IMR-90 (cell line): ENCODE measurements around the gene COX7A1. TPM values are rescaled to one million over a fixed set of nuclear protein-coding genes. Genes with fewer than 3 reads are reported as not detected.

Experiments used
- ATAC-seq: fragments of 200-7000 bp; cut with Tn5 transposase; 2 replicates; pipeline ENCODE4 v1.9.1; 2020; ENCODE audit warnings: low read depth, mild to moderate bottlenecking, moderate library complexity
- BruUV-seq: library from RNA; stranded (reverse); fragments of 400-500 nt; replicated peaks from 2 replicates; lab custom pipeline; 2021; lab: Mats Ljungman, UMichigan
- CTCF ChIA-PET: fragments of 300-600 bp; formaldehyde crosslinking; extraction: SDS; loops from one replicate; lab custom pipeline; 2021; ENCODE audit warnings: antibody characterized with exemption; lab: Yijun Ruan, JAX
- POLR2A ChIA-PET: fragments of 300-600 bp; sonication (Branson Sonifier 250); formaldehyde crosslinking; loops from one replicate; lab custom pipeline; 2022; ENCODE audit warnings: antibody characterized with exemption; ENCODE audit not compliant: unreplicated experiment; lab: Charles Lee
- DNase-seq: peaks from one replicate; pipeline ENCODE4 v3.0.0; 2013
- H2AFZ ChIP-seq: replicated peaks from 2 replicates; pipeline ENCODE3; 2013; ENCODE audit warnings: low read length, mild to moderate bottlenecking; ENCODE audit not compliant: poor library complexity
- H2AK5ac ChIP-seq: 2 replicates; pipeline ENCODE4 v1.6.1; 2013; ENCODE audit warnings: low read depth, low read length, inconsistent platforms
- H2AK9ac ChIP-seq: replicated peaks from 2 replicates; pipeline ENCODE3; 2013; ENCODE audit warnings: mild to moderate bottlenecking, low read depth, low read length, moderate library complexity; ENCODE audit not compliant: poor library complexity
- H2BK120ac ChIP-seq: 2 replicates; pipeline ENCODE4 v1.6.1; 2013; ENCODE audit warnings: low read depth, low read length, inconsistent platforms
- H2BK15ac ChIP-seq: 3 replicates; pipeline ENCODE4 v1.6.1; 2013; ENCODE audit warnings: low read depth, low read length, inconsistent platforms
- H2BK20ac ChIP-seq: 2 replicates; pipeline ENCODE4 v1.6.1; 2013; ENCODE audit warnings: low read depth, mild to moderate bottlenecking, inconsistent platforms, low read length, moderate library complexity
- H2BK5ac ChIP-seq: 2 replicates; pipeline ENCODE4 v1.6.1; 2013; ENCODE audit warnings: mild to moderate bottlenecking, low read depth, low read length, inconsistent platforms; ENCODE audit not compliant: poor library complexity, severe bottlenecking
- H3K14ac ChIP-seq: replicated peaks from 2 replicates; pipeline ENCODE4 v1.6.1; 2013; ENCODE audit warnings: low read depth, low read length, inconsistent platforms
- H3K18ac ChIP-seq: 2 replicates; pipeline ENCODE4 v1.6.1; 2013; ENCODE audit warnings: low read depth, low read length, control low read depth
- H3K23ac ChIP-seq: 2 replicates; pipeline ENCODE4 v1.6.1; 2013; ENCODE audit warnings: low read depth, low read length, inconsistent platforms
- H3K27ac ChIP-seq: 2 replicates; pipeline ENCODE4 v1.5.1; 2013; ENCODE audit warnings: mild to moderate bottlenecking, control low read depth, low read length; ENCODE audit not compliant: insufficient read depth
- H3K27me3 ChIP-seq: 2 replicates; pipeline ENCODE4 v1.6.1; 2013; ENCODE audit warnings: low read length; ENCODE audit not compliant: control insufficient read depth, insufficient read depth
- H3K36me3 ChIP-seq: 2 replicates; pipeline ENCODE4 v1.6.1; 2013; ENCODE audit warnings: low read length, mixed read lengths; ENCODE audit not compliant: control insufficient read depth, insufficient read depth
- H3K4ac ChIP-seq: 2 replicates; pipeline ENCODE4 v1.6.1; 2013; ENCODE audit warnings: low read depth, low read length, inconsistent platforms
- H3K4me1 ChIP-seq: 2 replicates; pipeline ENCODE4 v1.6.1; 2013; ENCODE audit warnings: low read length, mixed read lengths; ENCODE audit not compliant: control insufficient read depth, insufficient read depth
- H3K4me2 ChIP-seq: 2 replicates; pipeline ENCODE4 v1.6.1; 2013; ENCODE audit warnings: low read depth, mild to moderate bottlenecking, control low read depth, low read length, moderate library complexity
- H3K4me3 ChIP-seq: 2 replicates; pipeline ENCODE4 v1.5.1; 2013; ENCODE audit warnings: low read depth, mild to moderate bottlenecking, control low read depth, low read length, moderate library complexity; ENCODE audit not compliant: insufficient read depth
- H3K56ac ChIP-seq: 2 replicates; pipeline ENCODE4 v1.6.1; 2013; ENCODE audit warnings: low read length, inconsistent platforms; ENCODE audit not compliant: insufficient read depth; ENCODE audit errors: extremely low read depth
- H3K79me1 ChIP-seq, 2 experiments: 2 replicates each; pipeline ENCODE4 v1.6.1; 2013; ENCODE audit warnings: low read length in 2 of 2, inconsistent platforms in 1 of 2, low read depth in 1 of 2
- H3K9ac ChIP-seq: 2 replicates; pipeline ENCODE4 v1.6.1; 2013; ENCODE audit warnings: low read depth, low read length, control low read depth
- H3K9me1 ChIP-seq: 2 replicates; pipeline ENCODE4 v1.6.1; 2013; ENCODE audit warnings: low read length, inconsistent platforms; ENCODE audit not compliant: insufficient read depth
- H3K9me3 ChIP-seq: 2 replicates; pipeline ENCODE4 v1.6.1; 2013; ENCODE audit warnings: low read length; ENCODE audit not compliant: control insufficient read depth, insufficient read depth
- H4K20me1 ChIP-seq: 2 replicates; pipeline ENCODE4 v1.6.1; 2013; ENCODE audit warnings: low read length, inconsistent platforms; ENCODE audit not compliant: insufficient read depth
- H4K5ac ChIP-seq: 2 replicates; pipeline ENCODE4 v1.6.1; 2013; ENCODE audit warnings: mild to moderate bottlenecking, low read depth, low read length, control low read depth
- H4K8ac ChIP-seq, 2 experiments: 2 replicates each; pipeline ENCODE4 v1.6.1; 2013; ENCODE audit warnings: low read depth in 2 of 2, low read length in 2 of 2, control low read depth in 1 of 2, inconsistent platforms in 1 of 2
- H4K91ac ChIP-seq: 2 replicates; pipeline ENCODE4 v1.6.1; 2013; ENCODE audit warnings: low read depth, low read length, inconsistent platforms; ENCODE audit not compliant: insufficient read depth
- BHLHE40 ChIP-seq: fragments of 150-350 bp; IDR thresholded peaks from 2 replicates; pipeline ENCODE4 v1.6.1; 2016; ENCODE audit warnings: mild to moderate bottlenecking, low read depth, low read length
- CEBPB ChIP-seq: IDR thresholded peaks from 2 replicates; pipeline ENCODE4 v1.6.1; 2012; ENCODE audit warnings: low read depth, low read length, improper control_type of control experiment
- CHD1 ChIP-seq: IDR thresholded peaks from 2 replicates; pipeline ENCODE4 v1.6.1; 2012; ENCODE audit warnings: low read depth, low read length, improper control_type of control experiment
- CTCF ChIP-seq: conservative IDR thresholded peaks from 2 replicates; pipeline ENCODE4 v1.5.1; 2012; ENCODE audit warnings: mild to moderate bottlenecking, low read depth, low read length, improper control_type of control experiment
- ELK1 ChIP-seq: fragments of 150-350 bp; IDR thresholded peaks from 2 replicates; pipeline ENCODE4 v1.6.1; 2016; ENCODE audit warnings: low read depth, mild to moderate bottlenecking, low read length, moderate library complexity, borderline replicate concordance
- FOS ChIP-seq: fragments of 150-350 bp; IDR thresholded peaks from 2 replicates; pipeline ENCODE4 v1.6.1; 2016; ENCODE audit warnings: low read depth, low read length
- MAFK ChIP-seq: IDR thresholded peaks from 2 replicates; pipeline ENCODE4 v1.6.1; 2012; ENCODE audit warnings: low read depth, low read length, improper control_type of control experiment
- MAZ ChIP-seq: IDR thresholded peaks from 2 replicates; pipeline ENCODE4 v1.6.1; 2012; ENCODE audit warnings: low read depth, mild to moderate bottlenecking, low read length, improper control_type of control experiment, moderate library complexity, borderline replicate concordance
- MXI1 ChIP-seq: IDR thresholded peaks from 2 replicates; pipeline ENCODE4 v1.6.1; 2012; ENCODE audit warnings: low read depth, mild to moderate bottlenecking, low read length, moderate library complexity, borderline replicate concordance
- NFE2L2 ChIP-seq: fragments of 150-350 bp; IDR thresholded peaks from 2 replicates; pipeline ENCODE4 v1.6.1; 2016; ENCODE audit warnings: low read depth, mild to moderate bottlenecking, low read length
- RAD21 ChIP-seq: IDR thresholded peaks from 2 replicates; pipeline ENCODE4 v1.6.1; 2012; ENCODE audit warnings: low read length, improper control_type of control experiment
- RCOR1 ChIP-seq: IDR thresholded peaks from 2 replicates; pipeline ENCODE4 v1.6.1; 2012; ENCODE audit warnings: mild to moderate bottlenecking, low read length, improper control_type of control experiment; ENCODE audit not compliant: insufficient replicate concordance
- RFX5 ChIP-seq: IDR thresholded peaks from 2 replicates; pipeline ENCODE4 v1.8.0; 2012; ENCODE audit warnings: low read depth, mild to moderate bottlenecking, low read length, moderate library complexity
- SMC3 ChIP-seq: fragments of 150-350 bp; IDR thresholded peaks from 2 replicates; pipeline ENCODE4 v1.6.1; 2016; ENCODE audit warnings: low read depth, mild to moderate bottlenecking, antibody characterized with exemption, low read length, moderate library complexity
- USF2 ChIP-seq: fragments of 150-350 bp; IDR thresholded peaks from 2 replicates; pipeline ENCODE4 v1.6.1; 2017; ENCODE audit warnings: mild to moderate bottlenecking, antibody characterized with exemption, low read length, low read depth
- WGBS, 2 experiments: methylation state at CpG; one replicate each; pipeline versions ENCODE4 v1.1.5 to v1.1.7; 2013; ENCODE audit warnings: missing lambda C conversion rate in 2 of 2; ENCODE audit not compliant: insufficient read length in 1 of 2; ENCODE audit errors: extremely low coverage in 2 of 2; 5-methylcytosine and 5-hydroxymethylcytosine counted together
- dilution Hi-C: fragments of 300-500 bp; cut with HindIII; formaldehyde crosslinking; loops from one replicate; pipeline ENCODE4 v1.14.3; 2018; ENCODE audit warnings: low sequenced_read_pairs; ENCODE audit not compliant: unreplicated experiment
- in situ Hi-C: fragments of 300-500 bp; cut with MboI; formaldehyde crosslinking; loops from 3 replicates; pipeline ENCODE4 v1.14.3; 2019; ENCODE audit warnings: low sequenced_read_pairs, inconsistent platforms, mixed read lengths
- intact Hi-C: fragments of 100-400 bp; cut with micrococcal nuclease; formaldehyde crosslinking; loops from 2 replicates; pipeline ENCODE4 v1.10.0; 2022
- polyA plus RNA-seq, 3 experiments: library from polyadenylated mRNA; depleted of rRNA; stranded (reverse); fragments of >200 nt; gene quantifications; 2 replicates each; pipeline ENCODE4 v1.2.3, GENCODE V29; 2012; ENCODE audit warnings: low replicate concordance in 1 of 3
- total RNA-seq: library from RNA; depleted of rRNA; stranded (reverse); fragments of >200 nt; gene quantifications from 2 replicates; pipeline ENCODE4 v1.2.3, GENCODE V29; 2012

Gene COX7A1
- total and polyA plus RNA-seq, 2 of the 4 experiments (the other 2 are of a cell fraction), result 0.54 to 6.9 TPM

GRCh38 chr19:36160821-36161596 is 8.8 kb upstream of the COX7A1 start:
- Histone ChIP-seq H3K4me3 (no peak overlapping the region), H4K8ac (no peak overlapping the region), H4K20me1 (no peaks in the 10 kb centered on the region), H3K27me3 (no peaks in the 10 kb centered on the region), H3K9me3 (no peaks in the 10 kb centered on the region), H4K5ac (no peak overlapping the region), H3K18ac (no peak overlapping the region), H2BK5ac (no peak overlapping the region), H3K9ac (no peak overlapping the region), H4K91ac (no peak overlapping the region), H2AK9ac (no peak overlapping the region), H3K14ac (no peak overlapping the region), H3K79me1 (no peaks in the 10 kb centered on the region; a peak in 1 of 4 replicates), H2AFZ (no peak overlapping the region), H2BK15ac (no peak overlapping the region), H3K36me3 (peaks cover 12% of the 10 kb centered on the region), H3K23ac (no peak overlapping the region), H3K4ac (no peak overlapping the region), H3K56ac (no peak overlapping the region), H2AK5ac (no peak overlapping the region), H3K4me2 (no peak overlapping the region), H3K4me1 (no peaks in the 10 kb centered on the region), H3K27ac (no peak overlapping the region), H3K9me1 (no peaks in the 10 kb centered on the region; the same call in 1 of the 2 replicates), H2BK120ac (no peak overlapping the region), H2BK20ac (no peak overlapping the region)
- 90% methylated on average over 2 of the region's 7 CpGs; no CpG with 5 or more reads in 1 of the 2 experiments for WGBS, 2 experiments
- ChIA-PET POLR2A (no interaction called here), CTCF (interaction anchor here (1.5 kb wide), 1 partner anchor 33 kb away, joined by 3 read pairs; no protein-coding TSS in a partner anchor)
- DNase-seq (no peak), ATAC-seq (no peak)
- BruUV-seq, result no TSS peak
- in situ Hi-C loops, result no loop called here
- dilution Hi-C loops, result no loop called here
- TF ChIP-seq MAZ (no peak), CEBPB (no peak), USF2 (no peak), CTCF (no peak), BHLHE40 (no peak), RAD21 (no peak), ELK1 (no peak), SMC3 (no peak), FOS (no peak), MAFK (no peak), CHD1 (no peak), RFX5 (no peak), NFE2L2 (no peak), MXI1 (no peak), RCOR1 (no peak)
- intact Hi-C loops, result no loop called here
